HG03135 (cell line): ENCODE measurements around the gene GLRA2.

Experiments
- ATAC-seq: cut with Tn5 transposase; IDR thresholded peaks from one replicate; pipeline ENCODE4 v1.9.1; 2021; ENCODE audit warnings: mild to moderate bottlenecking, moderate library complexity; ENCODE audit not compliant: unreplicated experiment

Gene GLRA2

GRCh38 chrX:14529290-14529989 lies at the start of gene GLRA2:
Gene GLRA2, plus strand, starts transcription at chrX:14529536. Its CDS starts 522 bp downstream, at chrX:14530058.
- no peak for ATAC-seq

GRCh38 chrX:14489437-14489836 lies 39.9 kb upstream of the GLRA2 start:
- no peak for ATAC-seq

DNA sequence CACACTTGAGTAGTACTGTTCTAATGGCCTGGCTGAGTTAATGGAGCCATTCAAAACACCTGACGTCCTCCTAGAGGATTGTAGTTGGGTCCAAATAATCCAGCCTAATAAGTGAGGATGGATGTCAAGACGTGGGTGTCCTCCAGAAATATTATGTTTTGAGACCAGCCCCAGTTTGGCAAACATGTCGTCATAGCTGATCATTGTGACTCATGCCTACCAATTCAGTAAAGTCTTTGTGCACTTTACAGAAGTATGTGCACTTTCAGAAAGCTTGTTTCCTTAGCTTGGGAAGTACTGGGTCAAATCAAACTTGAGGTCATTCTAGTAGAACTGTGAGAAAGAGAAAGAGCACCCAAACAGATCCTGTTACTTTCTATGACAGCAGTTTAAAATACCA lies 37.6 kb upstream of the GLRA2 start:
- no peak for ATAC-seq

DNA sequence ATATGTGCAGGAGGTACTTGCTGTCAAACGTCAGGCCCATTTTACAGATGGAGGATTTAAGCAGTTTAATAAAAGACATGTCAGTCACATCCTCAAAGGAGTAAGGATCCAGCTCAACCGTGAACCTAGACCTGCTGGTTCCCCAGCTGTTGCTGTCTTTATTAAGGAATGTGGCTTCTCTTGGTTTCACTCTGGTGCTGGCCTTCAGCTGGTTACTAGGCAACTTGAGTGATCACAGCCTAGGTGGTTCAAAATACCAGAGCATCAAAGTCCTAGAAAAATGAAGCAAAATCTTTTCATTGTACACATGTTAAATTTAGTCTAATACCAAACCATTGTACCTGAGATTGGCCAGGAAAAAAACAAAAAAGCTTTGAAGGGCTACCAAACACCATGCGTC lies 32.7 kb upstream of the GLRA2 start:
- ATAC-seq, result peak; percentile 45

GRCh38 chrX:14497184-14497666 lies 32.1 kb upstream of the GLRA2 start:
- peak; percentile 66 for ATAC-seq

DNA sequence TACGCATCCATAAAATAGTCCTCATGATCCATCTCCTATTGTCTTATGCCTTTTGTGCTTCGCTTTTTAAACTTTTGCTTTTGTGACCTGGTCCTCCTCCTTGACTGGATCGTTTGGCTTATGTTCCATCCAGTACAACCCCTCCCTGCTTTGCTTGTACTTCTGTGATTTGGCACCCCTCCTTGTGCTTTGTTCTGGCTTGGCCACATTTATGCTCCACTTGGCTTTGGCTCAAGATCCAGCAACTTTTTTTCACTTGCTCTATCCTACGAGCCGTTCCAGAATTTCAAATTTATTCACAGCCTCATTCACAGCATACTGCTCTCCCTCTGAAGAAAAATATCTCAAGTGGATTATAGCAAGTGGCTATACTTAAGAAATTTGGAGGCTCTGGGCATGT lies 28.0 kb upstream of the GLRA2 start:
- ATAC-seq, result no peak

DNA sequence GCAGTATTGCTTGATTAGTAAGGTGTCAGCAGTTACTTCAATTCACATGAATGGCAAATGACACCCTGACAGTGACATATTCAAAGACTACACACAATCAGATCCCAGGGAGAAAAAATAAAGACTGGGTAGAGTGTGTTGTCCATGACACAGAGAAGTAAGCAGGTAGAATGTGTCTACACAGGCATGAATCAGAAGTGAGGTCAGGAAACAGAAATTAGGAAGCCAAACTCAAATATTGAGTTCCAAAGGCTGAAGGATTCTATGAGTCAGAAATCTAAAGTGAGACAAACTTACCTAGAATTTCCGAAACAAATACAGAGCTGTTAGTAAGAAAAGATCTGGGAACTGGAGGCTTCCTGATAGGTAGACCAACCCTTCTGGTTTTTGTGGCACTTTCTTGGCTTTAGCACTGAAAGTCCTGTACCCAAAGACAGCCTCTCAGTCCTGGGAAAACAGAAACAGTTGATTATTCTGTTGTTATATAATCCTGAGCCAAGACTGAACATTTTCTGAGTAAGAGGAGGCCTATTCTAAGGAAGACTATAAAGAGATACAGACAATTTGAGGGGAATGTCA lies 24.3 kb upstream of the GLRA2 start:
- ATAC-seq, result no peak

- ATAC-seq, result no peak
Observed at GRCh38 chrX:14505648-14506047, 23.7 kb upstream of the GLRA2 start.

GRCh38 chrX:14506866-14507265 lies 22.5 kb upstream of the GLRA2 start:
- ATAC-seq, result no peak

- no peak for ATAC-seq
Observed at GRCh38 chrX:14508025-14508690, 21.2 kb upstream of the GLRA2 start.

DNA sequence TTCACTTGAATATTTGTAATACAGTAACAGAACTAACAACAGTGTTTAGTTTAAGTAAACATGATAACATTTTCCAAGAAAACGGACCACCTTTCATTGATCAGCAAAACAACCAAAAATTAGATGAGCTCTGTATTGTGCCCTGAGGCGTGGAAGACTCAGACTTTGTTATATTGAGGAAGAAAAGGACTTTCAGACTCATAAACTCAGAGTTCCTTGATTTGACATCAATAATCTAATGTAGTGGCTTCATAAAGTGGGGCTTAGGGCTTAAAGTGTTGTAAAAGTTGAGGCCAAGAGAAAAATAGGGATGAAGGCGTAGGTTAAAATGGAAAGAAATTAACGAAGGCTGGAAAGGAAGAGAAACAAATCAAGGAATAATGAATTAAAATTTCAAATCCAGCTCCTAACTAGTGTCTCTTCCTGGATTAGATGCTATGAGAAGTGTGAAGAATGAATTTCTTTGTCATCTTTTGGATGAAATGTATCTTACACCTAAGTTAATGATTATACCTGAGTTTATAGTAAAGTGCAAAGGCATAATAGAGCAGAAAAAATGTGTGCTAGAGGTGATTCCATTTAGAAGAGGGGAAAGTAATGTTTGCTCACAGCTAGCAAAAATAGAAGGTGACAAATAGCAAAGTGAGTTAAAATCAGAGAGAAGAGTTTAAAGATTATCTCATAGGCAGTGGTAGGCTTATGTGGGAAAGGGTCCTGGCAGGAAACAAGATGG lies 19.8 kb upstream of the GLRA2 start:
- no peak for ATAC-seq

GRCh38 chrX:14528629-14529289 lies 577 bp upstream of the GLRA2 start:
- ATAC-seq, result no peak

DNA sequence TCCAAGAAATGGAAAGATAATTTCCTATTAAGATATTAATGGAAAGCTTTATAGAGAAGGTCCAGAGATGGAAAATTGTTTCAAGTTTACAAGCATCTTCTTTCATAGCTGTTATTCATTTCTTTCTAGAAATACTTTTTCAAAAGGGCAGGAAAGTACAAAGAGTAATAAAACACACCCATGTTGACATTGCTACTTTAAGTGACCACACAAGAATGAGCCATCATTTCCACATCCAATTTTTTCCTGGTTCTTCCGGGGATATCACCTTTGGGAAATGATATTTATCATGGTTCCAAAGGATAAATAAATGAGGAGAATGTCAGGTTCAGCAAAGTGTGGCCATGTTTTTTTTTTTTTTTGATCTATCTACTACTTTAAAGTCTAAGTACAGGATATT lies 4.5 kb downstream of the GLRA2 start:
- no peak for ATAC-seq

DNA sequence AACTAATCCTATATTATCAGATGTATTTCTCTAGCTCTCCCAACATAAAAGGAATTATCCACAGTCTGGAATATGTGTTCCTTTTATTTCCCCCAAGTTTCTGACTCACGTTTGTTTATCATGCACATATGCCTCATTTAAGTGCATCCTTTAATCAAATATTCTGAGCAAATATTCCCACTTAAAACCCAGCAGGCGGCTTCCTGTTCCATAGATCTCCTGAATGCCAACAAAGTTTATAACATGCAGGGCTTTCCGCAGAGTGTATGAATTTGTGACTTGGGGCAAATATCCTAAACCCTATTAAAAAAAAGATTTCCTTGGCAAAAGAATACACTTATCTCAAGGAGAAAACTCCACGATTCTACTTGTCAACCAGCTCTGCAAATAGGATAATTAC lies 16.9 kb downstream of the GLRA2 start:
- no peak for ATAC-seq

- ATAC-seq, result no peak
Observed at GRCh38 chrX:14554131-14554715, 24.9 kb downstream of the GLRA2 start.

DNA sequence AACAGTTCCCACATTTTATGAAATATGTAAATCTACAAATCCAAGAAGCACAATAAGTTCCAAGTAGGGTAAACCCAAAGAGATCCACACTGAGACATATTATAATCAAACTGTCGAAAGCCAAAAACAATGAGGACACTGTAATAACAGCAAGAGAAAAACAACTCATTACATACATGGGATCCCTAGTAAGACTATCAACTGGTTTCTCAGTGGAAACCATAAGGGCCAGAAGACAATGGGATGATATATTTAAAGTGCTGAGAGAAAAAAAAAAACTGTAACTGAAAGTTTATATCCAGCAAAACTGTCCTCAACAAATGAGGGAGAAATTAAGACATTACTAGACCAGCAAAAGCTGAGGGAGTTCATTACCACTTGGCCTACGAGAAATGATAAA lies 34.7 kb downstream of the GLRA2 start:
- no peak for ATAC-seq

GRCh38 chrX:14573161-14573560 lies 43.8 kb downstream of the GLRA2 start:
- no peak for ATAC-seq

DNA sequence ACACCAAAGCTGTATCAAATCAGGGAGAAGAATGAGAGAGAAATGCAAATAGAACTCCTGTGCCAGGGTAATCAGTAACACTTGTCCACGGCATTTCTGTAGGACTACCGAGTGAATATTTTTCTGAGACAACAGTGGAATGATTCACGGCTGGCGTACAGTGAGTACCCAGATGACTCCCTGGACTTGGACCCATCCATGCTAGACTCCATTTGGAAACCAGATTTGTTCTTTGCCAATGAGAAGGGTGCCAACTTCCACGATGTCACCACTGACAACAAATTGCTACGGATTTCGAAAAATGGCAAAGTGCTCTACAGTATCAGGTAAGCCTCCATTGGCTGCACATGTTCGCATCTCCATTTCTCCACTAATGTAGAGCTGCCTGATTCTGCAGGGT lies 51.7 kb downstream of the GLRA2 start:
- no peak for ATAC-seq

- no peak for ATAC-seq
Observed at GRCh38 chrX:14584548-14584947, 55.2 kb downstream of the GLRA2 start.

DNA sequence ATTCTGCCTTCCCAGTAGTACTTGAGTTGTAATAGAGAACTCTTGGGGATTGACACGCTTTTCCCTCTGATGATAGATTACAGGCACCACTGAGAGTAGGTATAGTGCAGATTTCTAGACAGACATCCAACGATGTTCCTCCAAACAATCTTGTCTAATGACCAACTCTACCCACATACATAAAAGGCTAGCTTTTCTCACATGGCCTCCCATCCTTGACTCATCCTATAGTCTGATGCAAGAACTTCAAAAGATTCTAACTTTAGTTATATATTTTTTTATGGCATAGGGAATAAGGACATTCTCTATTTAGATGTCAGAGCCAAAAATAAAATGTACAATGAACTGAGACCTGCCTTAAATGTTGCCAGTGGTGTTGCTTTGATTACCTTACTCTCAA lies 60.9 kb downstream of the GLRA2 start:
- ATAC-seq, result no peak
